ENCODE data around the gene RAP2B. TPM values are rescaled to one million over a fixed set of nuclear protein-coding genes. Genes with fewer than 3 reads are reported as not detected.
A peak's percentile ranks its signal among the peaks of the same experiment; 100 is the strongest.

RAP2B gene
- total RNA-seq, 1 experiment from 2014 or later = 65.7 TPM

DNA sequence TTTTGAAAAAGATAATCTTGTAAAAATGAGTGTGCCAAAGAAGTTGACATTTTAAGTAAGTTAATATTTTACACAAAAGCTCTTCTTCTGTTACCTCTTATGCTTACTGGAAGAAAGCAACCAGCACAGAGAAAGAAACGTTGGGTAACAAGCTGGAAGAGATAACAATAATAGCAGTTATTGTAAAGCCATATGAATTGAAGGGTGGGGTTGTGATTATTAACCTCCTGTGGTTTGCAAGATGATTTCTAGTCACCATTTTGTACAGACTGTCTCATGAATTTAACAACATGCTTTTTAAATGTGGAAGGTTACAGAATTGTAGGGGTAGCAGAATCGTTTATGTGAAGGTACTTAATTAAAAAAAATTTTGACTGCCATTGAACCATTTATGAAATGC is 9.2 kb downstream of the RAP2B start:
- Mint-ChIP-seq H3K27me3 (ENCODE audit: unreplicated experiment) (no peaks in the 10 kb centered on the region), H3K27ac (ENCODE audit: unreplicated experiment) (peak overlapping the region; percentile 27), H3K4me1 (ENCODE audit: low read depth, unreplicated experiment) (peaks cover 19% of the 10 kb centered on the region), H3K9me3 (ENCODE audit: low read depth, unreplicated experiment) (peaks cover 2% of the 10 kb centered on the region), H3K36me3 (ENCODE audit: insufficient read depth, unreplicated experiment) (peaks cover 66% of the 10 kb centered on the region), H3K4me3 (ENCODE audit: low read depth, unreplicated experiment) (no peak overlapping the region)
- no peak for DNase-seq
- CTCF ChIA-PET = interaction anchor here (1.1 kb wide), 1 partner anchor 128 kb away, joined by 4 read pairs; no protein-coding TSS in a partner anchor
- no peak for TF ChIP-seq CTCF (IDR thresholded peaks at IDR 0.05; ENCODE audit: unreplicated experiment)
- no TSS peak for BruUV-seq (replicated peaks)
- intact Hi-C loops (cut with micrococcal nuclease; ENCODE audit: unreplicated experiment) = no loop called here

DNA sequence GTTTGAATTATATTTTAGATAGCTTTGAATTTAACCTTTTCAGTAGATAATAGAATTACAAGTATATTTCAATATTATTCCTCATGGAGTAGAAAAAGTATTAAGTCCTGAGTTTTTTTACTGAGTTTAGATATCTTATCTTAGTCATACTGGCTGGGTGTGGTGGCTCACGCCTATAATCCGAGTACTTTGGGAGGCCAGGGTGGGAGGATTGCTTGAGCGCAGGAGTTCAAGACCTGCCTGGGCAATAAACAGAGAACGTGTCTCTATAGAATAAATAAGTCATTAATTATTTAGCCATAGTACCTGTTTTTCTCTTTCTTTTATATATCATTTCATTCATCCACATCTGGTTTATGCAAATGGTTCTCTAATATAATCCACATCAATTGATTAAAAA is 9.9 kb downstream of the RAP2B start:
- intact Hi-C loops (cut with micrococcal nuclease; ENCODE audit: unreplicated experiment) = no loop called here
- peaks cover 2% of the 10 kb centered on the region for H3K9me3 Mint-ChIP-seq (ENCODE audit: low read depth, unreplicated experiment)
- BruUV-seq (replicated peaks) = no TSS peak
- peaks cover 65% of the 10 kb centered on the region for H3K36me3 Mint-ChIP-seq (ENCODE audit: insufficient read depth, unreplicated experiment)
- CTCF ChIA-PET = interaction anchor here (1.1 kb wide), 1 partner anchor 129 kb away, joined by 4 read pairs; no protein-coding TSS in a partner anchor
- H3K27me3 Mint-ChIP-seq (ENCODE audit: unreplicated experiment) = no peaks in the 10 kb centered on the region
- no peak for DNase-seq
- no peak overlapping the region for H3K4me3 Mint-ChIP-seq (ENCODE audit: low read depth, unreplicated experiment)
- H3K27ac Mint-ChIP-seq (ENCODE audit: unreplicated experiment) = peak overlapping the region; percentile 17
- TF ChIP-seq CTCF (IDR thresholded peaks at IDR 0.05; ENCODE audit: unreplicated experiment) = no peak
- peaks cover 13% of the 10 kb centered on the region for H3K4me1 Mint-ChIP-seq (ENCODE audit: low read depth, unreplicated experiment)

DNA sequence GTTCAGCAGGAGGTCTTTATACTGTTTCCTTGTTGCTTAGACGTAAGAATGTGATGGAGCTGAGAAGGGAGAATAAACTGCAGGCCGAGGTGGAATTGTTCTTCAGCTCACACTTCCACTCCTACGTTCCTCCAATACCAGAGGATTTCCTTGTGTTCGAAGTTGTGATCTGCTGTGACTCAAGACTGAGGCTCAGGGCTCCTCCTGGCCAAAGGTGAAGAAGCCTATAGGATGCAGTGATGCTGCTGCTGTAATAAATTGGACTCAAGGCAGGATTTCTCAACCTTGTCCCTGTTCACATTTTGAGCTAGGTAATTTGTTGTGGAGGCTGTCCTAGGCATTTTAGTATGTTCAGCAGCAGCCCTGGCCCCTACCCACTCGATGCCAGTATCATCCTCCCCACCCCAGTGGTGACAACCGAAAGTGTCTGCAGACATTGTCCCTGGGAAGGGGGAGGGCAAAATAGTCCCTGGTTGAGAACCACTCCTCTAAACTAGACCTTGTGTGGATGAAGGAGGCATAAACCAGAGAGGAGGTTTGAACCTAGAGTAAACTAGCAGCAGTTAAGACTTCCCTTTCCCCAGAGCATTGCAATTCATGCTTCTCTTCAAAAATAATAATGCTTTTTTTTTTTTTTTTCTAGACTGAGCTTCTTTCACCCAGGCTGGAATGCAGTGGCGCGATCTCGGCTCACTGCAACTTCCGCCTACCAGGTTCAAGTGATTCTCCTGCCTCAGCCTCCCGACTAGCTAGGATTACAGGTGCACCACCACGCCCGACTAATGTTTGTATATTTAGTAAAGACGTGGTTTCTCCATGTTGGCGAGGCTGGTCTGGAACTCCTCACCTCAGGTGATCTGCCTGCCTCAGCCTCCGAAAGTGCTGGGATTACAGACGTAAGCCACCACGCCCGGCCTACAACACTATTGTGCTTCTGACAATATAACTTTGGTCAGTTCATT is 11.1 kb downstream of the RAP2B start:
- CTCF ChIA-PET = interaction anchor here (0.7 to 0.9 kb wide), 3 partner anchors 14 to 595 kb away, joined by 3 to 5 read pairs (median 4); no protein-coding TSS in a partner anchor
- intact Hi-C loops (cut with micrococcal nuclease; ENCODE audit: unreplicated experiment) = no loop called here
- H3K4me3 Mint-ChIP-seq (ENCODE audit: low read depth, unreplicated experiment) = no peak overlapping the region
- BruUV-seq (replicated peaks) = no TSS peak
- H3K9me3 Mint-ChIP-seq (ENCODE audit: low read depth, unreplicated experiment) = peaks cover 2% of the 10 kb centered on the region
- H3K27me3 Mint-ChIP-seq (ENCODE audit: unreplicated experiment) = no peaks in the 10 kb centered on the region
- H3K27ac Mint-ChIP-seq (ENCODE audit: unreplicated experiment) = peak overlapping the region; percentile 17
- peaks cover 1% of the 10 kb centered on the region for H3K4me1 Mint-ChIP-seq (ENCODE audit: low read depth, unreplicated experiment)
- H3K36me3 Mint-ChIP-seq (ENCODE audit: insufficient read depth, unreplicated experiment) = peaks cover 54% of the 10 kb centered on the region
- no peak for DNase-seq
- no peak for TF ChIP-seq CTCF (IDR thresholded peaks at IDR 0.05; ENCODE audit: unreplicated experiment)

DNA sequence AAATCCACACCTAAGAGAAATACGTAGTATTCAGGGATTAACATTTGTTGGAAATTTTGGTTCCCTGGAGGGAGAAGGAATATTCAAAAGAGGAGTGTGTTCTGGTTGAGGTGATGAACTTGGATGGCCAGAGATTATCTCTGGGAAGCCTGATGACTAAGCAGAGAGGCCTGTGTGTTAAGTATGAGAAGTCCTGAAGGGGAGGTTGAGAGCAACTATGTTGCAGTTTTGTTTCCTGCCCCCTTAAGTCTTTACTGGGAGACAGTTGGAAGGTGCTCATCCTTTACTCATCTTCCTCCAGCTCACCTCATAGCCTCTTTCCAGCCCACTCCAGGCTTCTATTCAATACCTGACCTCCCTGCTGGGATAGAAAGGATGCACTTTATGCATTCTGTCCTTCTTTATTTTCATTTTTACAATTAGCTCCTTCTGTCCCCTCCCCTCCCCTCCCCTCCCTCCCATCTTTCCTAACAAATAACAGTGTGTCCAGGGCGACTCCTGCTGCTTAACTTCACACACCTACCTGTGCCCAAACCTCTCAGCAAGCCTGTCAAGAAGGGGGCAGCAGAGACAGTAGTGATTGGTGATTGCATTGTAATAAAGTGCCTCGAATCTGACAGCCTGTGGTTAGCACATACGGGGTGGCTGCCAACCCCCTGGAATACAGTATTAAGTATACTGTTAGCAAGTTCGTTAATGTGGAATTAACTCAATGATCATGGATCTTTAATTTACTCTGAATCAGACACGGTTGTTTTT is 11.9 kb downstream of the RAP2B start:
- DNase-seq = no peak
- TF ChIP-seq CTCF (IDR thresholded peaks at IDR 0.05; ENCODE audit: unreplicated experiment) = no peak
- Mint-ChIP-seq H3K4me3 (ENCODE audit: low read depth, unreplicated experiment) (no peak overlapping the region), H3K9me3 (ENCODE audit: low read depth, unreplicated experiment) (peaks cover 2% of the 10 kb centered on the region), H3K27ac (ENCODE audit: unreplicated experiment) (peak overlapping the region; percentile 17), H3K4me1 (ENCODE audit: low read depth, unreplicated experiment) (no peaks in the 10 kb centered on the region), H3K36me3 (ENCODE audit: insufficient read depth, unreplicated experiment) (peaks cover 52% of the 10 kb centered on the region), H3K27me3 (ENCODE audit: unreplicated experiment) (no peaks in the 10 kb centered on the region)
- CTCF ChIA-PET = interaction anchor here (0.7 to 0.9 kb wide), 3 partner anchors 13 to 595 kb away, joined by 3 to 5 read pairs (median 4); no protein-coding TSS in a partner anchor
- intact Hi-C loops (cut with micrococcal nuclease; ENCODE audit: unreplicated experiment) = no loop called here
- BruUV-seq (replicated peaks) = no TSS peak

All from Calu3 (cell line).